HG03108 (cell line): Measurements from ENCODE around the gene EPB41L2.

ENCODE experiments used
- ATAC-seq: cut with Tn5 transposase; IDR thresholded peaks from one replicate; pipeline ENCODE4 v1.9.1; 2021; ENCODE audit warnings: moderate library complexity; ENCODE audit not compliant: unreplicated experiment

Gene EPB41L2

GRCh38 chr6:130879826-130880225 lies 183.2 kb downstream of the EPB41L2 start:
- ATAC-seq: no peak

- no peak for ATAC-seq
These were observed 189.3 kb downstream of the EPB41L2 start for GRCh38 chr6:130873746-130874145.

GRCh38 chr6:130872250-130873095 lies 190.6 kb downstream of the EPB41L2 start:
- ATAC-seq: peak; percentile 61

GRCh38 chr6:130870179-130870880 lies 192.7 kb downstream of the EPB41L2 start:
- no peak for ATAC-seq

- no peak for ATAC-seq
These were observed 193.4 kb downstream of the EPB41L2 start for GRCh38 chr6:130869681-130870080.

GRCh38 chr6:130865793-130866192 lies 197.3 kb downstream of the EPB41L2 start:
- no peak for ATAC-seq

- ATAC-seq: no peak
These were observed 198.7 kb downstream of the EPB41L2 start for GRCh38 chr6:130864344-130864743.

- no peak for ATAC-seq
These were observed 199.4 kb downstream of the EPB41L2 start for GRCh38 chr6:130863415-130864230.

- ATAC-seq: no peak
These were observed 200.7 kb downstream of the EPB41L2 start for GRCh38 chr6:130862370-130862769.

GRCh38 chr6:130859161-130859867 lies 203.7 kb downstream of the EPB41L2 start:
- no peak for ATAC-seq

- no peak for ATAC-seq
These were observed 204.4 kb downstream of the EPB41L2 start for GRCh38 chr6:130858498-130859160.

GRCh38 chr6:130858054-130858453 lies 205.0 kb downstream of the EPB41L2 start:
- ATAC-seq: no peak

- no peak for ATAC-seq
These were observed 209.4 kb downstream of the EPB41L2 start for GRCh38 chr6:130853555-130854183.

- no peak for ATAC-seq
These were observed 210.0 kb downstream of the EPB41L2 start for GRCh38 chr6:130852844-130853554.

- ATAC-seq: no peak
These were observed 212.0 kb downstream of the EPB41L2 start for GRCh38 chr6:130851026-130851425.

GRCh38 chr6:130849594-130849993 lies 213.5 kb downstream of the EPB41L2 start:
- ATAC-seq: no peak

- ATAC-seq: peak; percentile 81
These were observed 214.1 kb downstream of the EPB41L2 start for GRCh38 chr6:130848945-130849344.

- ATAC-seq: no peak
These were observed 215.8 kb downstream of the EPB41L2 start for GRCh38 chr6:130847001-130847910.
